ENCODE data around the gene F11.
"Not testable (repeated sequence)": the region's sequence is repeated elsewhere in the genome, so short reads cannot be mapped to it uniquely, and the experiment has no call there.

DNA sequence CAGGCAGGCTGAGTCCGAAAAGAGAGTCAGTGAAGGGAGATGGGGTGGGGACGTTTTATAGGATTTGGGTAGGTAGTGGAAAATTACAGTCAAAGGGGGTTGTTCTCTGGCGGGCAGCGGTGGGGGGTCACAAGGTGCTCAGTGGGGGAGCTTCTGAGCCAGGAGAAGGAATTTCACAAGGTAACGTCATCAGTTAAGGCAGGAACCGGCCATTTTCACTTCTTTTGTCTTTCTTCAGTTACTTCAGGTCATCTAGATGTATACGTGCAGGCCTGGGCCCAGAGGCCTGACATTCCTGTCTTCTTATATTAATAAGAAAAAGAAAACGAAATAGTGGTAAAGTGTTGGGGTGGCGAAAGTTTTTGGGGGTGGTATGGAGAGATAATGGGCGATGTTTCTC lies 24.0 kb upstream of the F11 start:
- TF ChIP-seq, protein P1, sequence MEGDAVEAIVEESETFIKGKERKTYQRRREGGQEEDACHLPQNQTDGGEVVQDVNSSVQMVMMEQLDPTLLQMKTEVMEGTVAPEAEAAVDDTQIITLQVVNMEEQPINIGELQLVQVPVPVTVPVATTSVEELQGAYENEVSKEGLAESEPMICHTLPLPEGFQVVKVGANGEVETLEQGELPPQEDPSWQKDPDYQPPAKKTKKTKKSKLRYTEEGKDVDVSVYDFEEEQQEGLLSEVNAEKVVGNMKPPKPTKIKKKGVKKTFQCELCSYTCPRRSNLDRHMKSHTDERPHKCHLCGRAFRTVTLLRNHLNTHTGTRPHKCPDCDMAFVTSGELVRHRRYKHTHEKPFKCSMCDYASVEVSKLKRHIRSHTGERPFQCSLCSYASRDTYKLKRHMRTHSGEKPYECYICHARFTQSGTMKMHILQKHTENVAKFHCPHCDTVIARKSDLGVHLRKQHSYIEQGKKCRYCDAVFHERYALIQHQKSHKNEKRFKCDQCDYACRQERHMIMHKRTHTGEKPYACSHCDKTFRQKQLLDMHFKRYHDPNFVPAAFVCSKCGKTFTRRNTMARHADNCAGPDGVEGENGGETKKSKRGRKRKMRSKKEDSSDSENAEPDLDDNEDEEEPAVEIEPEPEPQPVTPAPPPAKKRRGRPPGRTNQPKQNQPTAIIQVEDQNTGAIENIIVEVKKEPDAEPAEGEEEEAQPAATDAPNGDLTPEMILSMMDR (IDR thresholded peaks at IDR 0.05), result not testable (repeated sequence)
- TF ChIP-seq EZH2 (IDR thresholded peaks at IDR 0.05; ENCODE audit: borderline replicate concordance, insufficient read depth, low read depth, low read length, poor library complexity, severe bottlenecking), result not testable (repeated sequence)
